ENCODE results near the gene NPIPB9.
"Not testable (repeated sequence)": the region's sequence is repeated elsewhere in the genome, so short reads cannot be mapped to it uniquely, and the experiment has no call there.

The NPIPB9 gene

DNA sequence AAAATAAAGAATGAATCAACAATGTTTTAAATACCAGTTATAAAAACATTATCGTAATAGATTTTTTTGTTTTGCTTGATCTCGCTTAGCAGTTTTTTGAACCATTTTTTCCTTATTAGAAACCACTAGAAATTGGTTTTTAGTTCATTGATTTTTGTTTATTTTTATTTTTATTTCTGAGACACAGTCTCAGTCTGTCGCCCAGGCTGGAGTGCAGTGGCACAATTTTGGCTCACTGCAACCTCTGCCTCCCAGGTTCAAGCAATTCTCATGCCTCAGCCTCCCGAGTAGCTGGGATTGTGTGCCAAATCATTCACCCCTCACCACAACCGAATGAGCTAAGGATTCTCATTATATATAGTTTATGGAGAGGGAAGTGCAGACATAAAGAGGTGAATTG, at the start of gene NPIPB9:
Gene NPIPB9 (plus strand): TSS at position 301 of the 400 bp plus-strand sequence.
- not testable (repeated sequence) for DNase-seq

DNA sequence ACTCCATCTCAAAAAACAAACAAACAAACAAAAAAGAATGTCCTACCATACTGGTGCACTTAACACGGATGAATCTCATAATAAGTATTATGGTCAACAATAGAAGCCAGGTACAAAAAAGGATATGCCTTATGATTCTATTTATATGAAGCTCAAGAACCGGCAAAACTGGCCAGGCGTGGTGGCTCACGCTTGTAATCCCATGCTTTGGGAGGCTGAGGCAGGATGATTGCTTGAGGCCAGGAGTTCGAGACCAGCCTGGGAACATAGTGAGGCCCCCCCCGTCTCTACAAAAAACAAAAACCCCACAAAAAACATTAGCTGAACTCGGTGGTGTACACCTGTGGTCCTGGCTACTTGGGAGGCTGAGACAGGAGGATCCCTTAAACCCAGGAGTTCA, 47.3 kb upstream of the NPIPB9 start:
- not testable (repeated sequence) for DNase-seq

DNA sequence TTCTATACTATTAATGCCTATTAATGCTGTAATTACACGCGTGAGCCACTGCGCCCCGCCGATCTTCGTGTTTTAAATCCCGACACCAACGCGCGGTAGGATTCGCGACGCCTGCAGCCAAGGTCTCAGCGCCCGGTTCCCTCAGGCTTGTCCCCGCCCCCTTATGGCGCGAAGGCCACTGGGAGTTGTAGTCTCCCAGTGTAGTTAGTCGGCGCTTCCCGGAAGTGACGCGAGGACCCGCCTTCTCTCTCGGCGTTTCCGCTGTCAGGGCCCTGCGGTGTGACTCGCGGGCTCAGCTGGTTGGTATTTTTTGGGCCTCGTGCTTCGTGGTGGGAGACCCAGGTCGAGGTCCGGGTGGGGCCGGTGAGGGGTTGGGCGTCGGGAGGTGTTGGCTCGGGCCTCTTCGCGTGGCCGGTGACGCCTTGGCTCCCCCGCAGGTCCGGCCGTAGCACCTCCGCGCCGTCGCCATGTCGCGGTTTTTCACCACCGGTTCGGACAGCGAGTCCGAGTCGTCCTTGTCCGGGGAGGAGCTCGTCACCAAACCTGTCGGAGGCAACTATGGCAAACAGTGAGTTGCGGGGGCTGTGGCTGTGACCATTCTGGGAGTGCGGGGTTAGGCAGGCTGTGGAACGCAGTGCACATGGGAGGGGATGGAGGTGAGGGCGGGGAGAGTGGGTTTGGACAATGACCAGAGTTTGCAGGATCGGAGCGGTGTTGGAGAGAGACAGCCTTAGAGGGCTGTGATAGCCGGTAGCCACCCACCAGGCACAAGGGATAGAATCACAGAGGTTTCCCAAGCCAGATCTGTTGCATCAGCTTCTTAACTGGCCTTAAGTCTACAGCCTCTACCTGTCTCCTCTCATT, 40.1 kb upstream of the NPIPB9 start, which contains the start of gene EIF3C:
Gene EIF3C (plus strand): TSS at position 245 of the 864 bp plus-strand sequence. CDS start 223 bp downstream, at position 468.
- not testable (repeated sequence) for DNase-seq

DNA sequence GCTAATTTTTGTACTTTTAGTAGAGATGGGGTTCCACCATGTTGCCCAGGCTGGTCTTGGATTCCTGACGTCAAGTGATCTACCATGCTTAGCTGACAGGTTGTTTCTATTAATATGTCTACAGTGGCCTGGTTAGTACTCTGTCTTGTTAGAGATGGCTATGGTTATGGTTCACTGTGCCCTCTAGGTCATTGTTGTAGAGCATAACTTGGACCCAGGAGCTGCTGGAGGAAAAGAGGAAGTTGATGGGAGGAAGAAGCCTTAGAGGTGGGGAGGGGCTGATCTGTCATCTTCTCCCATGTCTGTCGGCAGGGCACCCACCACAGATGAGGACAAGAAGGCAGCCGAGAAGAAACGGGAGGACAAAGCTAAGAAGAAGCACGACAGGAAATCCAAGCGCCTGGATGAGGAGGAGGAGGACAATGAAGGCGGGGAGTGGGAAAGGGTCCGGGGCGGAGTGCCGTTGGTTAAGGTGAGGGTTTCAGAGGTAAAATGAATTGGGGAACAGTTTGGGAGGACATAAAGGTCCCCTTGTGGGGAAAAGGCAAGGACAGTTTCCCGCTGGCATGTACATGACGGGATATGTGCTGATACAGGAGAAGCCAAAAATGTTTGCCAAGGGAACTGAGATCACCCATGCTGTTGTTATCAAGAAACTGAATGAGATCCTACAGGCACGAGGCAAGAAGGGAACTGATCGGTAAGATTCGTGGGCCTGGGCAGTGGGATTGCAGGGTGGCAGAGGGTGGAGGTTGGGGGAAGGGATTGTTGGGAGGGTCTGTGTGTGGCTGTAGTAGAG, 28.5 kb upstream of the NPIPB9 start:
- not testable (repeated sequence) for DNase-seq

DNA sequence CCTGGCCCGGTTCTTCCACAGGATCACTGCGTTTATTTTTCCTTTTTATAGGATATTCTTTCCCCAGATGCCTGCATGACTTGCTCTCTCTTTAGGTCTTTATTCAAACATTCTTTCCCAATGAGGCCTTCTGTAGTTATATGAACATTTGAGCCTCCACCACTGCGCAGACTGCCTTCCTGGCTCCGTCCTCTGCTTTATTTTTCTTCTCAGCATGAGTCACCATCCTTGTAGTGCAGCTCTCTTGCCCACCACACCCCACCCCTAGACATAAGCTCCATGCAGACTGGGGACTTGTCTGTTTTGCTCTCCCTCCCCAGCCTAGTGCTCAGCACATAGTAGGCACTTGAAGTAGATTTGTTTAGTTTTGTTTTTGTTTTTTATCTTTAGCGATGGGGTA, 20.3 kb upstream of the NPIPB9 start:
- not testable (repeated sequence) for DNase-seq

DNA sequence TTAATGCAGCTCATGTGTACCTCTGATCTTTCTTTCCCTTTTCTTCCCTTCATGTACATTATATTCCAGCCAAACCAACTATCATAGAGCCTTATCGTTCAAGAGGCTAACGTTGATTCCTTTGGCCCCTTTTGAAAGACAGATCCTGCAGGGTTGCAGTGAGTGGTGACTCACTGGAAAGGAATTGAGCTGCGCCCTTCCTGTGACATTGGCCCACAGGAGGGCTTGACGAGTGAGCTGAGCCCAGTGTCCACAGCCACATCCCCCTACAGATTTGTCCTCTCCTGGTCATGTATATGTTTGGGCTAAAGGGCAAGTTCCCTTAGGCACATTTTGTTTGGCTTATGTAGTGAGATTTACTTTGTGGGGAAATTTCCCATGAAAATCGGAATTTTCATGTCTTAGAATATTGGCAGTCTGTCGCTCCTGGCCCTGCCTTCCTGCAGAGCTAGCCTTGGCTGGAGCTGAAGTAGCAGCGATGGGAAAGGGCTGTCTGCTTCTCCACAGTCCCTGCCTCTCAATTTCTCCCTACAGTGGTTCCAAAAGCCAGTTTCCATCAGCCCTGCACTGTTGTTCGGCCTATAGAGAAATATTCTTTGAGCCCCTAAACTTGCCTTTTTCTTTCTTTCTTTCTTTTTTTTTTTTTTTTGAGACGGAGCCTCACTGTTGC, 19.0 kb upstream of the NPIPB9 start:
- not testable (repeated sequence) for DNase-seq

DNA sequence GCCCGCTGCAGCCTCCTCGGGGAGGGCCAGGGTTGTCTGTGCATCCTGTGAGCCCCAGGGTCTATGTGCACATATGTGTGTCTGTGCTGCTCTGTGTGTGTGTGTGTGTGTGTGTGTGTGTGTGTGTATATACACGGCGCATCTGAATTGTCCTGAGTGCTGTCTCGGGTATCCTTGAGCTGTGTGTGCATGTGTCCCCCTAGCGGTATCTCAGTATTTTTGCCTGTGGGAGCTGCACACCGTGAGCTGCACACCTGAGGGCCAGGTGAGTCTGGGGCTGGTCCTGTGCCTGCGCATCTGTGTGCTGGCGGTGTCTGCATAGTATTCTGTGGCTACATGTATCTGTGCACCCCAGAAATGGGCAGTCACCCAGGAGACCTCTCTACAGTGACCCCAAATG, 11.8 kb upstream of the NPIPB9 start:
- not testable (repeated sequence) for DNase-seq

DNA sequence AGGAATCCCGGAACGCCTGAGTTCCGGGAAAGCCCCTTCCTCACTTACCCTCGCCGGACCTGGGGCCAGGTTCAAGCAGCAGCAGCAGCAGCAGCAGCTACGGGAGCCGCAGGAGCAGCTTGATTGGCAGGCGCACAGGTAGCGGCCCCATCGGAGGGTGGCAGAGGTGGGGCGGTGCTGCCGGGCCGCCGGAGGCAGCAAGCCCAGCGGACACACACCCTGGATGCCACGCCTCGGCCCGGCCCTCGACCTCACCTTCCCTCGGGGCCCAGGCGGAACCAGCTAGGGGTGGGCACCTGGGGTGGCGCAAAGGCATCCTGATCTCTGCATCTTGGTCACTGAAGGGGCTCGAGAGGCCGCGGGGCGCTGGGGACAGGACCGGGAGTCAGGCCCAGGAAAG, 11.0 kb upstream of the NPIPB9 start:
- DNase-seq, result not testable (repeated sequence)

DNA sequence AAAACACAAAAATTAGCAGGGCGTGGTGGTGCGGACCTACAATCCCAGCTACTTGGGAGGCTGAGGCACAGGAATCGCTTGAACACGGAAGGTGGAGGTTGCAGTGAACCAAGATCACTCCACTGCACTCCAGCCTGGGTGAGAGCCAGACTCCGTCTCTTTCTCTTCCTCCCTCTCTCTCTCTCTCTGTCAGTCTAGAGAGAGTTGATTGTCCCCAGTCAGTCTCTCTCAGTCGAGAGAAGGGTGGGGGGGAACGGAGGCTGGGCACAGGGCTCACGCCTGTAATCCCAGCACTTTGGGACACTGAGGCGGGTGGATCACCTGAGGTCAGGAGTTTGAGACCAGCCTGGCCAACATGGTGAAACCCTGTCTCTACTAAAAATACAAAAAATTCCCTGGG, 10.3 kb upstream of the NPIPB9 start:
- not testable (repeated sequence) for DNase-seq

DNA sequence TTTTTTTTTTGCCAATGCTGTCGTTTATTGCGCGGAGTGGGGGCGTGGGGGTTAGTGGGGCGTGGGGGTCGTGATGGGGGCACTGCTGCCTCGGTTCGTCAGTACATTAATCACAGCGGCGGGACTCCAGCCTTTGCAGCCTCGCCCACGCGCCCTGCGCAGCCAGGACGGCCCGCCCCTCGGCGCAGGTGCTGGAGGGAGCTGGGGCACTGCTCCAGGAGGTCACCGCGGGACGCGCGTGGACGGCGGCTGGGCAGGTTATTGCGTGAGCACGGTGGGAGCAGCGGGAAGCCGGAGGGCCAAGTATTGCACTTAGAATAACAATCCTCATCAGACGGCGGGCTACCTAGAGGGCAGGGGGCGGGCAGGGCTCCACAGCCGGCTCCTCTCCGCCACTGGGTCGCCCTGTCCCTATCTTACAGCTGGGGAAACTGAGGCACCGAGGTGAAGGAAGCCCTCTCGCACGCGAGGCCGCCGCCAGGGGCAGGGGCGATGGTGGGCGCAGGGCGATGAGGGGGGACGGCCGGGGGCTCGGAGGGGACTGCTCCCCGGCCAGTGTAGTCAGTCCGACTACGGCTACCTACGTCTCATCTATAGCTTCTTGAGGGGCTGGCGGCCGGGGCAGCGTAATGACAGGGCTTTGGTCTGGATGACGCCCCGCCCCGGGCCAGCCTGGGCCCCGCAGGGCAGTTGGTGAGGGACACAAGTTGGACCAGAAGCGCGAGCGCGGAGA, 4.8 kb upstream of the NPIPB9 start:
- DNase-seq, result not testable (repeated sequence)

DNA sequence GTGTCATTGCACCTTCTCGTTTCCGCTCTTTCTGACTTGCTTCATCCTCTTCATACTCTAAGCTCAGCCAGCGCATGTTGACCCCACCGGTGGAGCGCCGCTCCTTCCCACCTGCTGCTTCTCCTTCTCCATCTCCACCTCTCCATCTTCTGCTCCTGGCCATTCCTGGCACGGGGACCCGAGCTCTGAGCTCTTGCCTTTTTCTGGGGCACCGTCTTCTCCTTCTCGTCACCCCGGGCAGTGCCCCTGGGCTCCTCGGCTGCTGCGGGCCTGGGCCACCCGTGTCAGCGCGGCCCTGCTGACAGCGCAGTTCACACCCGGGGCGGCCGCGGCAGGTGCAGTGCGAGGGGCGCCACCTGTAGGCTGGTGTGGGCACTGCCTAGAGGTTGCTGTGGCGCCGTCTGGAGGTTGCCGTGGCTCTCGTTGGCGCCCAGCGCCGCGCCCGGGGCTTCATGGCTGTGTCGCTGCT, 1.6 kb upstream of the NPIPB9 start:
- not testable (repeated sequence) for DNase-seq

DNA sequence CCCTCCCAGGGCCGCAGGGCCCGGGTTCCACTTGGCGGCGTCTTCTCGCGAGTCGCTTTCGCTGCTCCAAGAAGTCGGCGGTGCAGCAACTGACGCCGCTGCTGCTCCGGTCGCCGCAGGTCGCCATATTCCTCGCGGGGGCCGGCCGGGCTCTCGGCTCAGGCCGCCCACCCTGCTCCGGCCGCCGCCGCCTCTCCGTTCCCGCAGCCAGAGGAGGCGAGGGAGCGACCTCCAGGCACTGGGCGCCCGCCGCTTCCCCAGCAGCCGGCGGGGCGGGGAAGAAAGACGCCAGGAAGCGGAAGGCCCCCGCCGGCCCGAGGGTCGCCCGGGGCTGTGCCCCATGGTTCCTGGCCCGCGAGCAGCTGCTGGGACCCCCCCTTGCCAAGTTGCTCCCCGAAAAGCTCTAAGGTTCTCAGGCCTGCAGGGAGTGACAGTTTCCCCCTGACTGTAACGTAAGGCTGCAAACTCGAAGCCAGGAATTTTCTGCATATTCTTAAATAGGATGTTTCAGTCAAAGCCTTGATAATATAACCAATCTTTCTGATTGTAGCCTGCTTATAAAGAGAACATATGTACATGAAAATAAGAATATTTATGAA, 1.0 kb upstream of the NPIPB9 start:
- DNase-seq, result not testable (repeated sequence)

DNA sequence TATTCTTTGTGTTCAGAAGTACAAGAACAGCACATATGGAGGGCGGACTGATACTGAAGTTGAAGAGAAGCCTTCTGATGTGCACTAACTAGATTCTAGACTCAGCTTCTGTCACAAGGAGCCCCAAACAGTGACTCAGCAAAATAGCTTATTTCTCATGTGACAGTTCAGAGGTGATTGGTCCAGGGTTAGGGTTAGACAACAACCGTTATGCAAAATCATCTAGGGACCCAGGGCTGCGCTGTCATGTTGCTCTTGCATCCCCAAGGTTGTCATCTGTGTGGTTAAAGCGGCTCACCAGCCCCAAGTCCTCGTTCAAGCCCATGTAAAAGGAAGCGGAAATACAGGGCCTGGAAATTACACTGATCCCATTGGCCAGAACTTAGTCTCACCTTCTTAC, 30.1 kb downstream of the NPIPB9 start:
- DNase-seq, result not testable (repeated sequence)

DNA sequence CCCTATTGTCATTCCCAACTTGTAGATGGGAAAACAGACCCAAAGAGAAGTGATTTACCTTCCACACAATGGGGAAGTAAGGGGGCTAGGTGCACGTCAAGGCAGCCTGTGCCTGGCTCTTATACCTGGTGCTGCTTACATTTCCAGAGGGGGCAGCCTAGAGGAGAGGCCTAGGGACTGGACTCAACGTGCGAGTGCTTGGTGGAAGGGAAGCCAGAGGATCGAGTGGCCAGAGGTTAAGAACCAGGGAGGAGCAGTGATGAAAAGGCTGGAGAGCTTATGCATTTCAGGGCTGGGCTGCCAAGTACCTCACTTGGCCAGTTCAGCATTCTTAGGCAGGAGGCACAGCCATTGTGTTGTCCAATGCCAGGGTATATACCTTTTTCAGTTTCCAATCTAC, 30.8 kb downstream of the NPIPB9 start:
- DNase-seq, result not testable (repeated sequence)

DNA sequence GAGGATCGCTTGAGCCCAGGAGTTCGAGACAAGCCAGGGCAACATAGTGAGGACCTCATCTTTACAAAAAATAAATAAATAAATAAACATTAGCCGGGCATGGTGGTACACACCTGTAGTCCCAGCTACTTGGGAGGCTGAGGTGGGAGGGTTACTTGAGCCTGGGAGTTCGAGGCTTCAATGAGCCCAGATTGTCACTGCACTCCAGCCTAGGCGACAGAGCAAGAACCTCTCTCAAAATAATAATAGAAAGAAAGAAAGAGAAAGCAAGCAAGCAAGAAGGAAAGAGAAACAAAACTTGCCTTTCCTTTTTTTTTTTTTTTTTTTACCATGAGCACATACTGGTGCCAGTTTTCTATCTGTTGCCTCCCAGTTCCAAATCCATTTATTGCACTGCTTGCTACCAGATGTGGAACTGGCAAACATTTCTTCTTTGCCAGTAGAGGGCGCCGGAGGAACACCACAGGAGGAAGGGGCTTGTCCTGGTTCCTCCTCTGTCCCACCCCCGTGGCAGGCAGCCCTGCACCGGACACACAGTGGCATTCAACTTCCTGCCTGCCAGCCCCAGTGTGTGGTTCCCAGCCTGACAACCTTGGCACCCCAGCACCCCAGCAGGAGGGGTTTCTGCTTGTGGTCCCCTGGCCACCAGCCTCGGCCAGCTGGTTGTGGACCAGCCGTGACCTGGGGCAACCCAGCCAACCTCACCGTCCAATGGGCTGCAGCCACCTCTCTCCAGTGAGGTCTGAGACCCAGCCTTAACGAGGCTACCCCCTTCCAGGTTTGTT, 50.8 kb downstream of the NPIPB9 start:
- peak; percentile 85 for DNase-seq

DNA sequence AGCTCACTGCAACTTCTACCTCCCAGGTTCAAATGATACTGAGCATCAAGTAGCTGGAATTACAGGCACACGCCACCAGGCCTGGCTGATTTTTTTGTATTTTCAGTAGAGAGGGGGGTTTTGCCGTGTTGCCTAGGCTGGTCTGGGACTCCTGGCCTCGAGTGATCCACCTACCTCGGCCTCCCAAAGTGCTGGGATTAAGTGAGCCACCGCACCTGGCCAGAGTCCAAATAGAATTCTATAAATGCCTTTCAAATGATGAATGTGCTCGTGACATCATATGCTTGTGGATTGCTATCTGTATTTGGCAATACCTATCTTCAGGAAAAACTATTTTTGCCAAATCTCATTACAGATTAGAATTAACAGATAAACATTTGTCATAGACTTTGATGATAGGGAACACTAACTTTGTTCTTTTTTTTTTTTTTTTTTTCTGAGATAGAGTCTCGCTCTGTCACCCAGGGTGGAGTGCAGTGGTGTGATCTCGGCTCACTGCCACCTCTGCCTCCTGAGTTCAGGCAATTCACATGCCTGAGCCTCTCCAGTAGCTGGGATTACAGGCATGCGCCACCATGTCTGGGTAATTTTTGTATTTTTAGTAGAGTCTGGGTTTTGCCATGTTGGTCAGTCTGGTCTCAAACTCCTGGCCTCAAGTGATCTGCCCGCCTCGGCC, 56.0 kb downstream of the NPIPB9 start:
- DNase-seq, result not testable (repeated sequence)

DNA sequence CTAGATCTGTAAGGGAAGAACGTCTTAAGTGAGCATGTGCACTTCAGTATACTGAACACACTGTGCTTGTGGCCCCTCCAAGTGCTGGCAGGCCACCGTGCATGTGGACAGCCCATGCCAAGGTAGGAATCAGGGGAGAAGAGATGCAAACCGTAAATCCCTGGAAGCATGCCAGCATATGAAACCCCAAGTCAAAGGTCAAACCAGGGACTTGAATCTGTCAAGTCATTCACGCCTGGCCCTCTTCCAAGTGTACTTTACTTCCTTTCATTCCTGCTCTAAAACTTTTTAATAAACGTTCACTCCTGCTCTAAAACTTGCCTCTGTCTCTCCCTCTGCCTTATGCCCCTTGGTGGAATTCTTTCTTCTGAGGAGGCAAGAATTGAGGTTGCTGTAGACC, 68.4 kb downstream of the NPIPB9 start:
- no peak for DNase-seq

DNA sequence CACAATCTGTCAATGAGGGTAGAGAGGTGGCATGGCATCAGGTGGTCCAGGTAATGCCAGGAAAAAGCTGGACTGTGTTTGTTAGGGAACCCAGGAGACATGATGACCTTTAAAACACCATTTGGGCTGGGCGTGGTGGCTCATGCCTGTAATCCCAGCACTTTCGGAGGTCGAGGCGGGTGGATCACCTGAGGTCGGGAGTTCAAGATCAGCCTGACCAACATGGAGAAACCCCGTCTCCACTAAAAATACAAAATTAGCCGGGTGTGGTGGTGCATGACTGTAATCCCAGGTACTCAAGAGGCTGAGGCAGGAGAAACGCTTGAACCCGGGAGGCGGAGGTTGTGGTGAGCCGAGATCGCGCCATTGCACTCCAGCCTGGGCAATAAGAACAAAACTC, 69.0 kb downstream of the NPIPB9 start:
- not testable (repeated sequence) for DNase-seq

DNA sequence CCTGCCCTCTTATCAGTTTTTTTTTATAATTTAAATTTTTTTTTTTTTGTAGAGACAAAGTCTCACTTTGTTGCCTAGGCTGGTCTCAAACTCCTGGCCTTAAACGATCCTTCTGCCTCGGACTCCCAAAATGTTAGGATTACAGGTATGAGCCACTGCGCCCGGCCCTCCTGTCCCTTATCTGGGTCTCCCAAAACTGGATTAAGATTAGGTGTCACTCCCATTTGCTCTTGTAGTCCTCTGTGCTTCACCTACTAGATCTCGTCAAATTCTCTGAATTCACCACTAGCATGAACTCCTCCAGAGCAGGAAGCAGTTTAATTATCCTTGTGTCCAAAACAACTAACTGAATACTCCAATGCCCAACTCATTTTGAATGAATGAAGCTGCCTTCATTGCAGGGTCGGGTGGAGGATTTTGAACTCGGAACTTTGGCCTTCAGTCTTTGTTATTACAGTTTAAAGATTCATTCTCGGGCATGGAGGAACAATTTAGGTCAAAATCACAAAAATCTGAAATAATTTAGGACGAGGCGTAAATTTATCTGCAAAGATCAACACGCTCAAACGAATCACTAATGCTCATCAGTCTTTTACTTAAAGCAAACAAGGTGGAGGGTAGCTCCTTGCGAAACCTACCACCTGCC, 70.4 kb downstream of the NPIPB9 start:
- no peak for DNase-seq
